ENCODE results near the gene ACVRL1. TPM values are rescaled to one million over a fixed set of nuclear protein-coding genes. Genes with fewer than 3 reads are reported as not detected.

ACVRL1 gene
- total RNA-seq, 1 donor from 2014 or later = not detected

- H3K27ac Mint-ChIP-seq = no peak overlapping the region
- DNase-seq = no peak
- no peaks in the 10 kb centered on the region for H3K9me3 Mint-ChIP-seq
- intact Hi-C loops (cut with micrococcal nuclease) = no loop called here
- no peak overlapping the region for H3K4me3 Mint-ChIP-seq
- H3K36me3 Mint-ChIP-seq (ENCODE audit: low read depth) = no peaks in the 10 kb centered on the region
- peaks cover 59% of the 10 kb centered on the region for H3K27me3 Mint-ChIP-seq
- peaks cover 6% of the 10 kb centered on the region for H3K4me1 Mint-ChIP-seq
Observed at GRCh38 chr12:51869496-51869865, 37.8 kb upstream of the ACVRL1 start.

- Mint-ChIP-seq H3K4me1 (peaks cover 6% of the 10 kb centered on the region), H3K9me3 (no peaks in the 10 kb centered on the region)
Observed at GRCh38 chr12:51869931-51870330, 37.4 kb upstream of the ACVRL1 start.

GRCh38 chr12:51870504-51870903, 36.8 kb upstream of the ACVRL1 start:
- intact Hi-C loops (cut with micrococcal nuclease) = loop anchor here (10.0 kb wide), 1 partner anchor 46 kb away; no protein-coding TSS in a partner anchor
- peaks cover 50% of the 10 kb centered on the region for H3K27me3 Mint-ChIP-seq
- H3K9me3 Mint-ChIP-seq = no peaks in the 10 kb centered on the region
- peaks cover 8% of the 10 kb centered on the region for H3K4me1 Mint-ChIP-seq
- DNase-seq = no peak
- no peaks in the 10 kb centered on the region for H3K36me3 Mint-ChIP-seq (ENCODE audit: low read depth)
- H3K4me3 Mint-ChIP-seq = peak overlapping the region; percentile 5
- no peak overlapping the region for H3K27ac Mint-ChIP-seq

More at GRCh38 chr12:51869931-51870330, 37.4 kb upstream of the ACVRL1 start:
- intact Hi-C loops (cut with micrococcal nuclease) = loop anchor here (10.0 kb wide), 1 partner anchor 45 kb away; no protein-coding TSS in a partner anchor
- no peak for DNase-seq
- Mint-ChIP-seq H3K27me3 (peaks cover 54% of the 10 kb centered on the region), H3K4me3 (peak overlapping the region; percentile 5), H3K27ac (no peak overlapping the region), H3K36me3 (ENCODE audit: low read depth) (no peaks in the 10 kb centered on the region)

- intact Hi-C loops (cut with micrococcal nuclease) = loop anchor here (10.0 kb wide), 1 partner anchor 46 kb away; no protein-coding TSS in a partner anchor
- H3K27ac Mint-ChIP-seq = no peak overlapping the region
- H3K4me3 Mint-ChIP-seq = no peak overlapping the region
- peaks cover 8% of the 10 kb centered on the region for H3K4me1 Mint-ChIP-seq
- H3K9me3 Mint-ChIP-seq = no peaks in the 10 kb centered on the region
- H3K36me3 Mint-ChIP-seq (ENCODE audit: low read depth) = no peaks in the 10 kb centered on the region
- peaks cover 47% of the 10 kb centered on the region for H3K27me3 Mint-ChIP-seq
- DNase-seq = no peak
Observed at GRCh38 chr12:51871126-51871525, 36.2 kb upstream of the ACVRL1 start.

- no peak for DNase-seq
- Mint-ChIP-seq H3K9me3 (no peaks in the 10 kb centered on the region), H3K4me1 (peaks cover 8% of the 10 kb centered on the region), H3K27me3 (peaks cover 43% of the 10 kb centered on the region), H3K4me3 (no peak overlapping the region), H3K36me3 (ENCODE audit: low read depth) (no peaks in the 10 kb centered on the region), H3K27ac (no peak overlapping the region)
- intact Hi-C loops (cut with micrococcal nuclease) = loop anchor here (10.0 kb wide), 1 partner anchor 47 kb away; no protein-coding TSS in a partner anchor
Observed at GRCh38 chr12:51871918-51872688, 35.2 kb upstream of the ACVRL1 start.

- intact Hi-C loops (cut with micrococcal nuclease) = loop anchor here (10.0 kb wide), 1 partner anchor 48 kb away; no protein-coding TSS in a partner anchor
- no peaks in the 10 kb centered on the region for H3K36me3 Mint-ChIP-seq (ENCODE audit: low read depth)
- peaks cover 38% of the 10 kb centered on the region for H3K27me3 Mint-ChIP-seq
- H3K27ac Mint-ChIP-seq = no peak overlapping the region
- DNase-seq = no peak
- peaks cover 8% of the 10 kb centered on the region for H3K4me1 Mint-ChIP-seq
- no peaks in the 10 kb centered on the region for H3K9me3 Mint-ChIP-seq
- no peak overlapping the region for H3K4me3 Mint-ChIP-seq
Observed at GRCh38 chr12:51872689-51872981, 34.7 kb upstream of the ACVRL1 start.

GRCh38 chr12:51873251-51873994, 33.9 kb upstream of the ACVRL1 start:
- no peak for DNase-seq
- Mint-ChIP-seq H3K4me1 (peaks cover 8% of the 10 kb centered on the region), H3K27ac (no peak overlapping the region), H3K27me3 (peaks cover 32% of the 10 kb centered on the region), H3K9me3 (no peaks in the 10 kb centered on the region), H3K4me3 (no peak overlapping the region), H3K36me3 (ENCODE audit: low read depth) (no peaks in the 10 kb centered on the region)
- intact Hi-C loops (cut with micrococcal nuclease) = loop anchor here (10.0 kb wide), 1 partner anchor 49 kb away; no protein-coding TSS in a partner anchor

GRCh38 chr12:51874000-51874399, 33.3 kb upstream of the ACVRL1 start:
- peaks cover 29% of the 10 kb centered on the region for H3K27me3 Mint-ChIP-seq
- H3K4me3 Mint-ChIP-seq = no peak overlapping the region
- H3K4me1 Mint-ChIP-seq = peaks cover 8% of the 10 kb centered on the region
- no peaks in the 10 kb centered on the region for H3K9me3 Mint-ChIP-seq
- intact Hi-C loops (cut with micrococcal nuclease) = loop anchor here (10.0 kb wide), 1 partner anchor 49 kb away; no protein-coding TSS in a partner anchor
- H3K36me3 Mint-ChIP-seq (ENCODE audit: low read depth) = no peaks in the 10 kb centered on the region
- peak overlapping the region; percentile 25 for H3K27ac Mint-ChIP-seq
- DNase-seq = no peak

- peaks cover 8% of the 10 kb centered on the region for H3K4me1 Mint-ChIP-seq
- no peaks in the 10 kb centered on the region for H3K9me3 Mint-ChIP-seq
- H3K27me3 Mint-ChIP-seq = peaks cover 32% of the 10 kb centered on the region
- no peaks in the 10 kb centered on the region for H3K36me3 Mint-ChIP-seq (ENCODE audit: low read depth)
- H3K27ac Mint-ChIP-seq = no peak overlapping the region
- no peak overlapping the region for H3K4me3 Mint-ChIP-seq
- DNase-seq = no peak
- intact Hi-C loops (cut with micrococcal nuclease) = loop anchor here (10.0 kb wide), 1 partner anchor 50 kb away; no protein-coding TSS in a partner anchor
Observed at GRCh38 chr12:51874486-51874885, 32.8 kb upstream of the ACVRL1 start.

GRCh38 chr12:51879102-51879501, 28.2 kb upstream of the ACVRL1 start:
- Mint-ChIP-seq H3K9me3 (no peaks in the 10 kb centered on the region), H3K36me3 (ENCODE audit: low read depth) (no peaks in the 10 kb centered on the region), H3K4me1 (peaks cover 2% of the 10 kb centered on the region), H3K27me3 (peaks cover 14% of the 10 kb centered on the region), H3K4me3 (no peak overlapping the region), H3K27ac (no peak overlapping the region)
- intact Hi-C loops (cut with micrococcal nuclease) = loop anchor here (10.0 kb wide), 1 partner anchor 54 kb away; no protein-coding TSS in a partner anchor
- DNase-seq = no peak

- Mint-ChIP-seq H3K4me1 (peaks cover 16% of the 10 kb centered on the region), H3K27ac (no peak overlapping the region), H3K9me3 (peaks cover 8% of the 10 kb centered on the region), H3K27me3 (peaks cover 9% of the 10 kb centered on the region), H3K36me3 (ENCODE audit: low read depth) (no peaks in the 10 kb centered on the region), H3K4me3 (no peak overlapping the region)
- no peak for DNase-seq
- intact Hi-C loops (cut with micrococcal nuclease) = no loop called here
Observed at GRCh38 chr12:51883295-51883694, 24.0 kb upstream of the ACVRL1 start.

GRCh38 chr12:51883998-51884675, 23.2 kb upstream of the ACVRL1 start:
- H3K27ac Mint-ChIP-seq = no peak overlapping the region
- peaks cover 6% of the 10 kb centered on the region for H3K27me3 Mint-ChIP-seq
- intact Hi-C loops (cut with micrococcal nuclease) = no loop called here
- no peak for DNase-seq
- H3K36me3 Mint-ChIP-seq (ENCODE audit: low read depth) = no peaks in the 10 kb centered on the region
- H3K4me3 Mint-ChIP-seq = no peak overlapping the region
- peaks cover 16% of the 10 kb centered on the region for H3K4me1 Mint-ChIP-seq
- H3K9me3 Mint-ChIP-seq = peaks cover 8% of the 10 kb centered on the region

GRCh38 chr12:51884676-51885229, 22.6 kb upstream of the ACVRL1 start:
- Mint-ChIP-seq H3K27me3 (peaks cover 3% of the 10 kb centered on the region), H3K4me3 (no peak overlapping the region), H3K4me1 (peaks cover 16% of the 10 kb centered on the region), H3K27ac (no peak overlapping the region), H3K9me3 (peaks cover 8% of the 10 kb centered on the region), H3K36me3 (ENCODE audit: low read depth) (no peaks in the 10 kb centered on the region)
- intact Hi-C loops (cut with micrococcal nuclease) = no loop called here
- DNase-seq = no peak

All from activated CD4-positive, alpha-beta T cell treated with anti-CD3 and anti-CD28 coated beads, Interleukin-2, amount 10 ng/mL, durations not matched to agents 24 days and 14 days (primary cell).